Type B pancreatic cell (in vitro differentiated cells): ENCODE data around the gene FPR2. TPM values are rescaled to one million over a fixed set of nuclear protein-coding genes. Genes with fewer than 3 reads are reported as not detected.

Experiments
- DNase-seq: peaks from one replicate; pipeline ENCODE4 v3.0.0; 2021; ENCODE audit warnings: mixed read lengths; ENCODE audit not compliant: unreplicated experiment; ENCODE audit errors: extremely low spot score
- H3K27ac Mint-ChIP-seq: 2 replicates; pipeline ENCODE4 v1.8.0; 2021; ENCODE audit warnings: mild to moderate bottlenecking, mixed read lengths
- H3K27me3 Mint-ChIP-seq: 2 replicates; pipeline ENCODE4 v1.8.0; 2021; ENCODE audit warnings: mixed read lengths
- H3K36me3 Mint-ChIP-seq: 2 replicates; pipeline ENCODE4 v1.8.0; 2021; ENCODE audit warnings: mixed read lengths
- H3K4me1 Mint-ChIP-seq: one replicate; pipeline ENCODE4 v1.8.0; 2021; ENCODE audit warnings: mixed read lengths; ENCODE audit not compliant: unreplicated experiment
- H3K4me3 Mint-ChIP-seq: 2 replicates; pipeline ENCODE4 v1.8.0; 2021; ENCODE audit warnings: mild to moderate bottlenecking, mixed read lengths
- H3K9me3 Mint-ChIP-seq: 2 replicates; pipeline ENCODE4 v1.8.0; 2021; ENCODE audit warnings: mixed read lengths
- CTCF ChIP-seq: fragments of 200-600 bp; sonication (generic); conservative IDR thresholded peaks from 2 replicates; pipeline ENCODE4 v1.5.0; 2021; ENCODE audit warnings: antibody characterized with exemption, mild to moderate bottlenecking
- total RNA-seq: library from RNA; stranded (reverse); gene quantifications from 2 replicates; pipeline ENCODE4 v1.2.1, GENCODE V29; 2021; ENCODE audit warnings: low replicate concordance

The FPR2 gene
- total RNA-seq, 1 donor from 2014 or later: not detected

DNA sequence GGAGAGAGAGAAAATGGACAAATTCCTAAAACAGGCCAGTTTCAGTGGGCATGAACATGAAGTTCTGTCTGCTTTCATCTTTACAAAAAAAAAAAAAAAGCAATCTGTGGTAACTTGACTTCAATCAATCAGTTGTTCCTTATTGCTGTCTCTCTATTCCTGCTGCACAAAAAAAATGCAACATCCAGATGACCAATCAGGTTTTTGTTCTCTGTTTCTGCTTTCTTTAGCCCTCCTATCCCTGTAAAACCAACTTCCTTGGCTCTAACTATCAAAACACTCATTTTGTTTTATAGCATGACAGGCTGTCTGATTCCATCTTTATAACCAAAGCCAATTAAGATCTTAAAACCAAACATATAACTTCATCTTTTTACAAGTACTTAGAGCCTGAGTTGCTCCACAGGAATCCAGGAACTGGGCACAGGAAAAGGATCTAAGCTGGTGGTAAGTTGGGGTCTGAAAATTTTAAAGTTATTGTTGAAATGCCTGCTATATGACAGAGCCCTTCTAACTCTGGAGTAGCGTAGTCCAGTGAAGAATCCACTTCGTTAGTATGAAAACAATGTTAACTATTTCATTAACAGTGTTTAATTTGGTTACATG lies 34.0 kb downstream of the FPR2 start, which contains the start of gene FPR3:
TSS of gene FPR3 (plus strand) at position 273 of the 606 bp plus-strand sequence. CDS start 28,592 bp downstream, outside the sequence.
- DNase-seq: no peak
- Mint-ChIP-seq H3K4me1 (no peaks in the 10 kb centered on the region), H3K4me3 (no peak within 1 kb of the TSS), H3K27me3 (no peaks in the 10 kb centered on the region), H3K9me3 (peaks cover 5% of the 10 kb centered on the region), H3K27ac (no peak within 1 kb of the TSS), H3K36me3 (no peaks in the 10 kb centered on the region)
- no peak for TF ChIP-seq CTCF

- no peaks in the 10 kb centered on the region for H3K9me3 Mint-ChIP-seq
- no peak for DNase-seq
- H3K4me3 Mint-ChIP-seq: no peak overlapping the region
- no peaks in the 10 kb centered on the region for H3K4me1 Mint-ChIP-seq
- no peaks in the 10 kb centered on the region for H3K36me3 Mint-ChIP-seq
- H3K27me3 Mint-ChIP-seq: no peaks in the 10 kb centered on the region
- no peak for TF ChIP-seq CTCF
- H3K27ac Mint-ChIP-seq: no peak overlapping the region
These were observed 35.3 kb downstream of the FPR2 start for GRCh38 chr19:51796195-51796679.

DNA sequence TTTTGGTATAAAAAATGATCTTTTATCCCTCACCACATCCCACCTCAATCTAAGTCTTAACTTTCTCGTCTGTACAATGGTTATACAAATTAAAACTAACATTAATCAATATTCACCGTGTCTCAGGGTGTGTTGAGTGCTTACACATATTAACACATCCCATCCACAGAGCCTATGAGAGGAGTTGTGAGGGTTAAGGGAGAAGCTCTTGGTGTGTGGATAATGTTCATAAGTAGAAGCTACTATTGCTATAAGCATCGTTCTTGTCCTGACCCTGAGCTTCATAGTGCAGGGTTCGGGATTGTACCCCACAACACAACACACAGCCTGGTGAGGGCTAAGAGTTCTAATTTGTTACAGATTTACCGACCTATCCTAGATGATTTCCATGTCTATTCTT lies 36.5 kb downstream of the FPR2 start:
- Mint-ChIP-seq H3K4me1 (no peaks in the 10 kb centered on the region), H3K9me3 (no peaks in the 10 kb centered on the region), H3K4me3 (no peak overlapping the region), H3K36me3 (no peaks in the 10 kb centered on the region), H3K27me3 (no peaks in the 10 kb centered on the region), H3K27ac (no peak overlapping the region)
- no peak for TF ChIP-seq CTCF
- DNase-seq: no peak

- no peak for DNase-seq
These were observed 37.1 kb downstream of the FPR2 start for GRCh38 chr19:51798062-51798461.

GRCh38 chr19:51799034-51799773 lies 38.2 kb downstream of the FPR2 start:
- no peaks in the 10 kb centered on the region for H3K27me3 Mint-ChIP-seq
- no peak overlapping the region for H3K27ac Mint-ChIP-seq
- no peaks in the 10 kb centered on the region for H3K9me3 Mint-ChIP-seq

More at GRCh38 chr19:51798062-51798461, 37.1 kb downstream of the FPR2 start:
- H3K4me3 Mint-ChIP-seq: no peak overlapping the region
- H3K36me3 Mint-ChIP-seq: no peaks in the 10 kb centered on the region
- no peaks in the 10 kb centered on the region for H3K4me1 Mint-ChIP-seq
- no peak overlapping the region for H3K27ac Mint-ChIP-seq
- H3K9me3 Mint-ChIP-seq: no peaks in the 10 kb centered on the region
- no peak for TF ChIP-seq CTCF
- H3K27me3 Mint-ChIP-seq: no peaks in the 10 kb centered on the region

More at GRCh38 chr19:51799034-51799773, 38.2 kb downstream of the FPR2 start:
- no peak for DNase-seq
- Mint-ChIP-seq H3K36me3 (no peaks in the 10 kb centered on the region), H3K4me1 (no peaks in the 10 kb centered on the region), H3K4me3 (no peak overlapping the region)
- TF ChIP-seq CTCF: no peak
